GM21423 (cell line): ENCODE data around the gene FCRL4.
"Not testable (repeated sequence)": the region's sequence is repeated elsewhere in the genome, so short reads cannot be mapped to it uniquely, and the experiment has no call there.

Source experiments
- ATAC-seq: cut with Tn5 transposase; IDR thresholded peaks from one replicate; pipeline ENCODE4 v1.9.1; 2021; ENCODE audit warnings: mild to moderate bottlenecking, moderate library complexity; ENCODE audit not compliant: unreplicated experiment

The FCRL4 gene

DNA sequence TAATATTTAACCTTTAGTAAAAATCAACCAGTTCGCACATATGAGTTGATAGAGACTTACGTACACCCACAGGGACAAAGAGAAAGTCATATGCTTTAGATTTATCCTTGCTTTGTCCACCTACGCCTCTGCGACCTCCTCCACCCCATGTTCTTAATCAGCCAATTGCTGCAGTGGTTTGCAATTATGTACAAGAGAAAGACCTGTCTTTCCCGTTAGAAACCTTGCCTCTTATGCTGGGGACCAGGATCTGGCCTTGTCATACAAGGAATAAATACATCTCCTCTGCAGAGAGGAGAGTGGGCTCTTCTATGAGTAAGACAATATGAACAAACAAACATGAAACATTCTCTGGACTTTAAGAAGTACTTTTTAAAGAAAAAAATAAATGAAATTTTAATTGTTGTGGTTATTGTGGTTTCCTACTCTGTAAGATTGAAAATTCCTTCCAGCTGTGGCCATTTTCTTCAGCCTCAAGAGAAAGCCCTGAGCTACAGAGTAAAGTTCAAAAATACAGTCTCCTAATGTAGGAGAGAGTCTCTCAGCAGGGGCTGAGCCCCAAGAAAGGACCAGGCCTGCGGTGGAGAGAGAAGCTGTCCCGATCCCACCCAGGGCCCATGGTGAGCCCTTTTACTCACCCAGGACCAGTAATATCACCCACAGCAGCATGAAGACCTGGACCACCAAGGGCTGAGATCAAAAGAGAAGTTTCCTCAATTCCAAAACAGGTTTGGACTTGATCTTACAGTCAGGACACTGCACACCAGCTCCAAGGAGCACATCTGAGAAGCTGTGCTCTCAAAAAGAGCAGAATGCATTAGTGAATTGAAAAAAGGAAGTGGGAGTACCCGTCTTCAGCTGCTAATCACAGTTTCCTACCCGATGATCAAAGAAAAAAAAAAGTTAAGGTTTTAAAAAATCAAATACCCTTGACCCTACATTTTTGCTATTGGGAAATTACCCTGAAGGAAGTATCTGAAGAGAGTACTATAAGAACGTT lies 45.9 kb downstream of the FCRL4 start, which contains the start of gene FCRL5:
FCRL5 (minus strand) TSS at position 822 of the 1,000 bp plus-strand sequence; CDS start at position 669, 153 bp downstream.
- ATAC-seq: peak; percentile 67

- not testable (repeated sequence) for ATAC-seq
These were observed 49.8 kb downstream of the FCRL4 start for GRCh38 chr1:157548081-157548480.

DNA sequence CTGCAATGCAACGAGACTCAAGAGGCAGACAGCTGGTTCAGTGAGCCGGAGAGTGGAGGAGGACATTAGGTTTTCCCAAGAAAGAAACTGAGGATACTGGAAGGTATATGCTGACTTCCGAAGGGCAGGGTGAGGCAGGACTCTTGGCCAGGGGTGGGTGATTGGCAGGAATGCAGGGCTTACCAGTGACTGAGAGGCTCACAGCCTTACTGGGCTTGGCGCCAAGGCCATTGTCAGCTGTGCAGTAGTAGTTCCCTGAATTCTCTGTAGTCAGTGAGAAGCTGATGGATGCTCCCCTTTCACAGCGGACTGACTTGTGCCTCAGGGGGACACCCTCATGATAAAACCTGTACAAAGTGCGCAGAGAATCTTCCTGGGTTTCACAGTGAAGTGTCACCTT lies 55.2 kb downstream of the FCRL4 start:
- ATAC-seq: no peak

- ATAC-seq: no peak
These were observed 57.0 kb downstream of the FCRL4 start for GRCh38 chr1:157540852-157541251.

GRCh38 chr1:157540160-157540748 lies 57.6 kb downstream of the FCRL4 start:
- no peak for ATAC-seq

DNA sequence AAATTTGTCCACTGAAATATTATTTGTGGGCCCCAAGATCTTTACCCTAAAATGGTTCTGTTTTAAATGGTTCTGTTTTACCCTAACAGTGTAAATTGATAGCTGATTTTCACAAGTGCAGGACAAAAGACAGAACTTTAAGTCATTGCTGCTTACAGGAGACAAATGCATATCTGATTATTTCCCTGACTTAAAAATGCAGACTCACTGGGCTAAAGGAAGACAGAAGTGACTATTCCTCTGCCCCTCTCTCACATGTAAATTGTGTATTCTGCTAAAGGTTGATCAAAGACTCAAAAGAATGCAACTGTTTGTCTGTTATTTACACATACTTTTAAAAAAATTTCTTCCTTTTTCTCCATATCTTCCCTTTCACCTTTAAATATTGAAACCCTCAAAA lies 58.3 kb downstream of the FCRL4 start:
- ATAC-seq: no peak

GRCh38 chr1:157532569-157532968 lies 65.3 kb downstream of the FCRL4 start:
- no peak for ATAC-seq

- ATAC-seq: no peak
These were observed 74.0 kb downstream of the FCRL4 start for GRCh38 chr1:157523774-157524493.
